CD4-positive, alpha-beta T cell treated with Interleukin-17A for 1 hour (primary cell): Measurements from ENCODE around the gene APH1A.
"Not testable (repeated sequence)": the region's sequence is repeated elsewhere in the genome, so short reads cannot be mapped to it uniquely, and the experiment has no call there.

Source experiments
- DNase-seq: peaks from one replicate; pipeline ENCODE4 v3.0.0-alpha.2; 2020

APH1A gene

DNA sequence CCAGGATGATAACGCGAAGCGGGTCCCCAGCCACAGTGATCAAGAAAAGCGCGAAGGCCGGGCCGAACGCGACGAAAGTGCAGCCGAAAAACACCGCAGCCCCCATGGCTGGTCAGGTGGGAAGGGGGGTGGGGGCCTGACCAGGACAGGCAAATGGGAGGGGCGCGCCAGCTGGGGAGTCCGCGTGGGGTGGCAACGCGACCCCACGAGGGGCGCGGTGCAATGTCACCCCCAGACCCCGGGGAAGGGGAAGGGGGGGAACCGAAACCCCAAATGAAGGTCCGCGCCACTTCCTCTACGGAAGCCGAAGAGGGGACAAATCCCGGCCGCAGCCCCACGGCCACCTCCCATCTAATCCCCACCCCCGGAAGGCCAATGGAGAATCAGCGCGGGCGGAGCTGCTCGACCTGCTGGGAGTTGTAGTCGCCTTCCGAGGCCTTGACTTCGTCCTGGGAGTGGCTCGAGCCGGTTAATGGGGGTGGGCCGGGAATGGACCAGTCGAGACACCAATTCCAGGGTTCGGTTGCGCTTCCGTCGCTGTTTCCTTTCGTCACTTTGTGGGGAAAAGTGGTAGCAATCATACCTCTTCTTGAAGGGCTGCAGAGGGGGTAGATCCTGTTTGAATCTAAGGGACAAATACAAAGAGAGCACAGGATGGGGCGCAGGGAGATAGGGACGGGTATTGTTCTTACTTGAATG lies at the start of gene APH1A:
Gene APH1A, minus strand, starts transcription at position 312 of the 699 bp plus-strand sequence. Its CDS starts 206 bp downstream, at position 106.
- DNase-seq = peak; percentile 96

DNA sequence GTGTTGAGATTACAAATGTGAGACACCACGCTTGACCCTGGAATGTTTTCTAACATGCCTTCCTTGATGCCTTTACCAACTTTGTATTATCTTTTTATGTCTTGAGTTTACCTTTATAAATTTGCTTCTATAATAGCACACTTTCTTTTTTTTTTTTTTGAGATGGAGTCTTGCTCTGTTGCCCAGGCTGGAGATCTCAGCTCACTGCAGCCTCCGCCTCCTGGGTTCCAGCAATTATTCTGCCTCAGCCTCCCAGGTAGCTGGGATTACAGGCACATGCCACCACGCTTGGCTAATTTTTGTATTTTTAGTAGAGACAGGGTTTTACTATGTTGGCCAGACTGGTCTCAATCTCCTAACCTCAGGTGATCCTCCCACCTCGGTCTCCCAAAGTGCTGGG lies 45.9 kb upstream of the APH1A start:
- DNase-seq = not testable (repeated sequence)

GRCh38 chr1:150311762-150312161 lies 42.9 kb upstream of the APH1A start:
- DNase-seq = no peak

DNA sequence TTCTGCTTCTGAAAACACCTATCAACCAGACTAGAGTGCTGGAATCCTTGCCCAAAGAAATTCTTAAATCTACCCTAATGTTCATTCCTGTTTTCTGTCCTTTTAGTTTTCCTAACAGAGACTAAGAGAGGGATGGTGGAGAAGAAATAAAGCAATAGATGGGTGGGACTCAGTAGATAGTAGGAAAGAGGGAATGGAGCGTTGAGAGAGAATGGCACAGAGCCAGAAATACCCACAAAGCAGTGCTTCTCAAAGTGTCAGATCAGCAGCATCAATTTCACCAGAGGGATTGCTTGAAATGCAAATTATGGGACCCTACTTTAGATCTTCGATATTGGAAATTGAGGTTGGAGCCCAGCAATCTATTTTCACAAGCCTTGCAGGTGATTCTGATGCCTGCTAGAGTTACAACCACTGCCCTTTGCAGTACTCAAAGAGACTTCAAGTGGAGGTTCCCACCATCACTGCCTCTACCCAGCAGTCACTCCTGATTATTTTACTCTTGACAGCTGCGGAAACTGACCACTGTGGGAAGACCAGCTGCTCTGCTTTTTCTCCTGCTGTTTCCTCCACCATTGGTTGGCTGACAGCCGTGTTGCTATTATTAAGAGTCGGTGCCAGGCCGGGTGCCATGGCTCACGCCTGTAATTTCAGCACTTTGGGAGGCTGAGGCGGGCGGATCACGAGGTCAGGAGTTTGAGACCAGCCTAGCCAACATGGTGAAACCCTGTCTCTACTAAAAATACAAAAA lies 41.1 kb upstream of the APH1A start:
- no peak for DNase-seq

GRCh38 chr1:150308585-150308984 lies 39.8 kb upstream of the APH1A start:
- not testable (repeated sequence) for DNase-seq

DNA sequence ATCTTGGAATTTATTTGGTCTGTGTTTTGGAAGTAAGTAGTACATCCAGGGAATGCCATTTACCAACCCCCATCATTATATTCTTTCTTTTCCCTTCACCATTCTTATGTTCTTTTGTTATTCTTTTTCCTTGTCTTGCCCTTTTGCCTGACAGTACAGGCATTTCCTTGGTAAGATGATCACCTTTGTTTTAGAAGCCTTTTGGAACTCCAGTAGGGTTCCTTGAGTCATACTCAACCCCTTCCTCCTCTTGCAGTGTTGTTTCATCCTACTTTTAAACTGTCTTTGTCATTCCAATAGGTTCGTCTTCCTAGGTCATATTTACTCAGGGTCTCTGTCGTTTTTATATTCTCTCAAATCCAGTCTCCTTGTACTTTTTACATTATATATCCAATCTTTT lies 34.1 kb upstream of the APH1A start:
- no peak for DNase-seq

DNA sequence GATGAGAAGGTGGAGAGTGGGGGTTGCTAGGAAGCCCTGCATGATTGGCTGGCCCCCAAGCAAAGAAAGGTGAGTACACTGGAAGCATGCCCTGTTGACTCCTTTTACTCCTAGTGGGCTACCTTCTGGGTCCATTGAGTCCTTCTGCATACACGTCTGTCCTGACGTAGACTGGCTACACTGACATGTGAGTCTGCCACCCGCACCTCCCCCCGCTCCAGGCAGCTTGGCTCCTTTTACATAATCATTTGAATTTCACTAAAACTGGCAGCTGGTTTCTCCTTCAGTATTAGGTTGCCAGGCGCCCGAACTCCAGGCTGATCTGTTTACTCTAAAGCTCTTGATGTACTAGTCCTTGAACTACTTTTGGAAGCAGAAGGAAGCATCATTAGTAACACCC lies 33.5 kb upstream of the APH1A start:
- no peak for DNase-seq

DNA sequence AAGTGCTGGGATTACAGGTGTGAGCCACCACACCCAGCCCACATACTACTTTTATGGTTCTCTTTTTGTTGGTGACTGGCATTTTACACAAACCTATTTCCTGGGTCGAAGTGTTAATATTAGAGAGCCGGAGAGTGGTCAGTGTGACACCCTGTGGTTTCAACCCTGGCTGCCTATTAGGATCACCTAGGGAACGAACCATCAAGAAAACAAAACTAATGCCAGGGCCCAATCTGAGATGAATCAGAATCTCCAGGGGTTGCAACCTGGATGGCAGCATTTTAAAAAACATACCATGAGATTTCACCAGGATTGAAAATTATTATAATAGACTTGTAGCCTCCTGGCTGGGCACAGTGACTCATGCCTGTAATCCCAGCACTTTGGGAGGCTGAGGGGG lies 30.9 kb upstream of the APH1A start:
- no peak for DNase-seq

GRCh38 chr1:150295476-150295875 lies 26.7 kb upstream of the APH1A start:
- DNase-seq = no peak

- peak; percentile 94 for DNase-seq
Measured at GRCh38 chr1:150293433-150294253, 24.8 kb upstream of the APH1A start, which contains the start of gene MRPS21. MRPS21 (plus strand) TSS chr1:150293861; CDS start chr1:150294367, 506 bp downstream.

- DNase-seq = no peak
Measured at GRCh38 chr1:150288822-150289221, 20.0 kb upstream of the APH1A start.

GRCh38 chr1:150288382-150288781 lies 19.6 kb upstream of the APH1A start:
- no peak for DNase-seq

- DNase-seq = no peak
Measured at GRCh38 chr1:150283260-150283659, 14.4 kb upstream of the APH1A start.

DNA sequence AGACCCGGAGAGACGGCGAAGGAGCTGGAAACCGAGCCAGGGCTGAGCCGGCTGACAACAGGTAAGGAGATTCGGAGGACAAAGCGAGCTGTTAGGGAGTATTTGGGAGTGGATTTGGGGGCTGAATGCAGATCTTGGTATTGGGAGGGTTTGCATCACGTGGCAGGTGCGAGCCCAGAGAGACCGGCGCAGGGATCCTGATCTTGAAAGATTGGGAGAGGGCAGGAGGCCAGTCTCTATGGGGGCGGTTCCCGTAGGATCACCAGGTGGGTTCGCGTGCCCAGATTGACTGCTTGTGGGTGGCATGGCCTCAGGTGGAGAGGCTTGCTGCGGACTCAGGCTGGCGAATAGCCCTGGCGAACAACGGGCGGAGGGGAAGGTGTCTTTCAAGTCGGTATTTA lies 13.7 kb upstream of the APH1A start:
- DNase-seq = no peak

- peak; percentile 93 for DNase-seq
Measured at GRCh38 chr1:150281758-150282557, 13.1 kb upstream of the APH1A start, which contains the start of gene CIART. CIART (plus strand) TSS chr1:150282554; CDS start chr1:150283268, 714 bp downstream.

GRCh38 chr1:150281221-150281757 lies 12.5 kb upstream of the APH1A start:
- DNase-seq = peak; percentile 75

GRCh38 chr1:150280138-150280707 lies 11.4 kb upstream of the APH1A start:
- no peak for DNase-seq

GRCh38 chr1:150273311-150273710 lies 4.5 kb upstream of the APH1A start:
- DNase-seq = no peak

DNA sequence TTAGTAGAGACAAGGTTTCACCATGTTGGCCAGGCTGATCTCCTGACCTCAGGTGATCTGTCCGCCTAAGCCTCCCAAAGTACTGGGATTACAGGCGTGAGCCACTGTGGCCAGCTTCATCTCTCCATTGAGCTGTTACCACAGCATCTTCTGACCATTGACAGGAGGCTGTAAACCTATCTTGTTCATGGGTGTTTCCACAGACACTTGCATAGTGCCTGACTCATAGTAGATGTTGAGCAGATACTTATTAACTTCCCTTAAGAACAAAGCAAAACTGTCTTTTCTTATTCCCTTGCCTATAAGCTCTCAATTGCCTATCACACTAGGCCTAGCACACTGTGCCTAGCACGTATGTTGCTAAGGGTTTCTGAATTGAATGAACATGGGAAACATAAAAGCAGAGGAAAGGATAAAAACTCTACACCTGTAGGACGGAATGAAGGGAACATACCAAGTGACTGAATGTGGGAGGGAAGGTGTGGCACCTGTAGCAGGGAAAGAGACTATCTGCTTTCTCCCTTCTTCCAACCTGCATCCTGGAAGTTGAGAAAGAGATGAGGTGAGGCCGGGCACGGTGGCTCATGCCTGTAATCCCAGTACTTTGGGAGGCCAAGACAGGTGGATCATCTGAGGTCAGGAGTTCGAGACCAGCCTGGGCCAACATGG lies 2.6 kb upstream of the APH1A start:
- no peak for DNase-seq

- DNase-seq = no peak
Measured at GRCh38 chr1:150269451-150269850, 635 bp upstream of the APH1A start.

DNA sequence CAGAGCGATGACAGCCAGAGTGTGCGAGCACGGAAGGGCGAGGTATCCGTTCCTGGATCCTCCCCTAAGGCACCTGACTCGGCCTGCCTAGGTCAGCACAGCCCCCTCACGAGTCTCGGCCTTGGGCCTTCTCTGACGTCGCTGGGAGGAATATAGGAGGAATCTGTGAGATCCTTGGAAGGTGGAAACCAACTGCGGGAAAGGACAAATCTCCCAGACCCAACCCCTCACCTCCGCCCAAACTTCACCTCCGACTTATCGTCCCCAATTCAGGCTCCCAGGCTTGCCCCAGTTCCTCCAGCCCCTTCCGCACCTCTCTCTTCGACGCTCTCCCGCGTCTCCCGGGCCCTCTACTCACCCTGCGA lies 494 bp downstream of the APH1A start:
- peak; percentile 70 for DNase-seq
